OCI-LY3 (cell line): ENCODE results near the gene PATJ.

ENCODE experiments used
- EZH2phosphoT487 ChIP-seq: fragments of 200-600 bp; shearing (Covaris generic); IDR thresholded peaks from 2 replicates; pipeline ENCODE4 v1.6.1; 2018; ENCODE audit warnings: antibody characterized with exemption, mixed run types, low read depth
- TF ChIP-seq, protein P1 (sequence below): fragments of 200-600, 300-600 bp; sonication (generic); IDR thresholded peaks from 2 replicates; pipeline ENCODE4 v1.5.1; 2014; ENCODE audit warnings: antibody characterized with exemption, low read length, low read depth

DNA sequence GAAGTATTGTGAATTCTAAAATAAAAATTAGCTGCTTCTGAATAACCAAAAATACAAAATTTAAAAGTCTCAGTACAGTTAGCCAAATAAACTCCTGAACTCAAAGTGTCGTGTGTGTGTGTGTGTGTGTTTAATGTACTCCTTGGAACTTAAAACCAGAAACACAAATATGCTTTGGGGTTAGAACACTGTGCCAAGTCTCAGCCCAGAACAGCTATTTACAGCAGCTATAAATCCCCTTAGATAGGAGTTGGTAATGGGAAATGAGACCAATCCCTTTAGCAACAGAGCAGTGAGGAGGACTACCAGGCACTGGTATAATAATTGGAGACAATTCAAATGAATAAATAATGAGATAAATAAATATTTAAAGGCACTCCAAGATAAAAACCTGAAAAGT, 83.1 kb downstream of the PATJ start:
- TF ChIP-seq, protein P1, sequence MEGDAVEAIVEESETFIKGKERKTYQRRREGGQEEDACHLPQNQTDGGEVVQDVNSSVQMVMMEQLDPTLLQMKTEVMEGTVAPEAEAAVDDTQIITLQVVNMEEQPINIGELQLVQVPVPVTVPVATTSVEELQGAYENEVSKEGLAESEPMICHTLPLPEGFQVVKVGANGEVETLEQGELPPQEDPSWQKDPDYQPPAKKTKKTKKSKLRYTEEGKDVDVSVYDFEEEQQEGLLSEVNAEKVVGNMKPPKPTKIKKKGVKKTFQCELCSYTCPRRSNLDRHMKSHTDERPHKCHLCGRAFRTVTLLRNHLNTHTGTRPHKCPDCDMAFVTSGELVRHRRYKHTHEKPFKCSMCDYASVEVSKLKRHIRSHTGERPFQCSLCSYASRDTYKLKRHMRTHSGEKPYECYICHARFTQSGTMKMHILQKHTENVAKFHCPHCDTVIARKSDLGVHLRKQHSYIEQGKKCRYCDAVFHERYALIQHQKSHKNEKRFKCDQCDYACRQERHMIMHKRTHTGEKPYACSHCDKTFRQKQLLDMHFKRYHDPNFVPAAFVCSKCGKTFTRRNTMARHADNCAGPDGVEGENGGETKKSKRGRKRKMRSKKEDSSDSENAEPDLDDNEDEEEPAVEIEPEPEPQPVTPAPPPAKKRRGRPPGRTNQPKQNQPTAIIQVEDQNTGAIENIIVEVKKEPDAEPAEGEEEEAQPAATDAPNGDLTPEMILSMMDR: no peak
- no peak for TF ChIP-seq EZH2phosphoT487
